ENCODE data around the gene SEMA4C. TPM values are rescaled to one million over a fixed set of nuclear protein-coding genes. Genes with fewer than 3 reads are reported as not detected.

The SEMA4C gene
- total RNA-seq, 4 donors from 2014 or later = 58.7 to 66.6 (median 62.8) TPM

GRCh38 chr2:96860065-96861029 lies 9.5 kb downstream of the SEMA4C start:
- ATAC-seq = no peak
- TF ChIP-seq EP300 (IDR thresholded peaks at IDR 0.05) = no peak
- no peak for TF ChIP-seq POLR2AphosphoS5 (IDR thresholded peaks at IDR 0.05)
- TF ChIP-seq CTCF (IDR thresholded peaks at IDR 0.05) = no peak
- no peak for TF ChIP-seq POLR2A (IDR thresholded peaks at IDR 0.05)
- WGBS, 2 donors (ENCODE audit: low coverage in 1 of 2) = no CpG with 5 or more reads among the region's 38 CpGs
- no peaks in the 10 kb centered on the region for H3K27me3 ChIP-seq
- H3K4me3 ChIP-seq = no peak overlapping the region
- H3K36me3 ChIP-seq = peaks cover 0 to 56% of the 10 kb centered on the region in 2 donors
- no peaks in the 10 kb centered on the region for H3K9me3 ChIP-seq
- H3K4me1 ChIP-seq = peaks cover 0 to 92% (median 22%) of the 10 kb centered on the region in 3 donors
- H3K27ac ChIP-seq = peak overlapping the region; percentile 41 to 100 (median 89)

- TF ChIP-seq POLR2A (IDR thresholded peaks at IDR 0.05) = no peak
- TF ChIP-seq CTCF (IDR thresholded peaks at IDR 0.05) = no peak
- TF ChIP-seq POLR2AphosphoS5 (IDR thresholded peaks at IDR 0.05) = no peak
- TF ChIP-seq EP300 (IDR thresholded peaks at IDR 0.05) = no peak
- Histone ChIP-seq H3K27me3 (no peaks in the 10 kb centered on the region), H3K36me3 (peaks cover 0 to 49% of the 10 kb centered on the region in 2 donors), H3K4me3 (no peak overlapping the region), H3K4me1 (peaks cover 0 to 92% (median 22%) of the 10 kb centered on the region in 3 donors), H3K27ac (peak overlapping the region; percentile 41 to 100 (median 89)), H3K9me3 (no peaks in the 10 kb centered on the region)
- WGBS, 2 donors (ENCODE audit: low coverage in 1 of 2) = 27% methylated on average over 3 of the region's 4 CpGs; no CpG with 5 or more reads in 1 of the 2 donors
- ATAC-seq = no peak
These were observed 10.2 kb downstream of the SEMA4C start for GRCh38 chr2:96859681-96860064.

GRCh38 chr2:96859099-96859649 lies 10.7 kb downstream of the SEMA4C start:
- no peaks in the 10 kb centered on the region for H3K9me3 ChIP-seq
- no peak for ATAC-seq
- no peak for TF ChIP-seq EP300 (IDR thresholded peaks at IDR 0.05)
- no peak for TF ChIP-seq POLR2A (IDR thresholded peaks at IDR 0.05)
- TF ChIP-seq POLR2AphosphoS5 (IDR thresholded peaks at IDR 0.05) = peak; percentile 49
- H3K4me1 ChIP-seq = peaks cover 0 to 92% (median 22%) of the 10 kb centered on the region in 3 donors
- peak overlapping the region in 1 of 2 donors; percentile 82 for H3K4me3 ChIP-seq
- H3K27ac ChIP-seq = peak overlapping the region; percentile 41 to 100 (median 89)
- H3K27me3 ChIP-seq = no peaks in the 10 kb centered on the region
- 0 to 18% methylated on average over 1 to 4 of the region's 11 CpGs for WGBS, 2 donors (ENCODE audit: low coverage in 1 of 2)
- H3K36me3 ChIP-seq = peaks cover 0 to 47% of the 10 kb centered on the region in 2 donors

- TF ChIP-seq CTCF (IDR thresholded peaks at IDR 0.05) (peak in 3 of 4 experiments; percentile 91 to 97 (median 92)), POLR2AphosphoS5 (IDR thresholded peaks at IDR 0.05) (peak; percentile 58), EP300 (IDR thresholded peaks at IDR 0.05) (no peak), POLR2A (IDR thresholded peaks at IDR 0.05) (peak; percentile 75 to 77)
- H3K4me1 ChIP-seq = peaks cover 0 to 78% (median 22%) of the 10 kb centered on the region in 3 donors
- WGBS, 2 donors (ENCODE audit: low coverage in 1 of 2) = 0% methylated on average over 4 of the region's 81 CpGs; no CpG with 5 or more reads in 1 of the 2 donors
- no peaks in the 10 kb centered on the region for H3K9me3 ChIP-seq
- H3K27me3 ChIP-seq = no peaks in the 10 kb centered on the region
- H3K27ac ChIP-seq = peak within 1 kb of the TSS; percentile 41 to 100 (median 92)
- H3K36me3 ChIP-seq = peaks cover 0 to 47% of the 10 kb centered on the region in 2 donors
- peak; percentile 95 for ATAC-seq
- H3K4me3 ChIP-seq = peak within 1 kb of the TSS; percentile 33 to 82
These were observed 12.1 kb downstream of the SEMA4C start, which contains the start of gene ANKRD39 for GRCh38 chr2:96857667-96858372. Gene ANKRD39 (minus strand): TSS chr2:96858016. CDS start chr2:96857987, 29 bp downstream.

Measured in gastroesophageal sphincter (tissue), 4 donors.